ENCODE data around the gene C7orf57.

C7orf57 gene

DNA sequence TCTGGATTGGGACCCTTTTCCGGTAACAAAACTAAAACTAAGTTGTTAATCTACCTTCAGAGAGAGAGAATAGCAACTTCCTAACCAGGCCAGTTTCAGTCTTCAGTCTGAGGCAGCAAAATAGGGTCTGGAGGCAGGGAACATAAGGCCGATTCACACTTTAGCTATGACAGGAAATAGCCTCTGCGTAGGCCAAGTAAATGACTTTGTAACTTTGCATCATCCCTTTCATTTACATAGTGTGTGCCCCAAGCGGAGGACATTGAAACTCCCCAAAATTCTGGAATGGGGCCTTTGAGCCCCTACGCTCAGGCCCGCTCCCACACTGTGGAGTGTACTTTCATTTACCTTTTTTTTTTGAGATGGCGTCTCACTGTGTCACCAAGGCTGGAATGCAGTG lies 52.0 kb downstream of the C7orf57 start:
- no peak for DNase-seq

DNA sequence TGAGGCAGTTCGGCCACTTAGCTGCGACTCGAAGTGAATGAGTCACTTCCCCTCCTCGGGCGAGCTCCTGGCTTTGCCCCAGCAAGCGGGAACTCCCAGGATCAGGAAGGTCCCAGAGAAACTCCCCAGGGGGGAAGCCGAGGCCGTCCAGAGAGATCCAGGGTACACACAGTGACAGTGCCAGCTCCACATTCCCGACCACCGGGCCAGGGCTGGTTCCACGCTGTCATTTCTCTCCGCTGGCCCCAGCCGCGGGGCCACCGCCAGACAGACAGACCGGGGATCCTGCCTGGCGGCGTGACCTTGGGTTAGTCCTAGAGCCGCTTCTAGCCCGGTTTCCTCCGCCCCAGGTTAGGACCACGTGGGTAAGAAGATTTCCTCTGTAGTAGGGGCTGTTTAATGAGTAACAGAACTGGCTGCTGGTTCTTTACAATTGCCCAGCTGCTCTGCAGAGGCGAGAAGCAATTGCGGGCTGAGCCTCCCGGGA lies 53.3 kb downstream of the C7orf57 start:
- DNase-seq: peak; percentile 73

GRCh38 chr7:48089046-48090003 lies 54.0 kb downstream of the C7orf57 start, which contains the start of gene UPP1:
TSS of gene UPP1 (plus strand) at chr7:48089265. CDS start at chr7:48094784, 5,519 bp downstream.
- peak; percentile 73 for DNase-seq

- DNase-seq: peak; percentile 53
These were observed 54.9 kb downstream of the C7orf57 start for GRCh38 chr7:48090095-48090805.

- DNase-seq: no peak
These were observed 56.4 kb downstream of the C7orf57 start for GRCh38 chr7:48091506-48092433.

DNA sequence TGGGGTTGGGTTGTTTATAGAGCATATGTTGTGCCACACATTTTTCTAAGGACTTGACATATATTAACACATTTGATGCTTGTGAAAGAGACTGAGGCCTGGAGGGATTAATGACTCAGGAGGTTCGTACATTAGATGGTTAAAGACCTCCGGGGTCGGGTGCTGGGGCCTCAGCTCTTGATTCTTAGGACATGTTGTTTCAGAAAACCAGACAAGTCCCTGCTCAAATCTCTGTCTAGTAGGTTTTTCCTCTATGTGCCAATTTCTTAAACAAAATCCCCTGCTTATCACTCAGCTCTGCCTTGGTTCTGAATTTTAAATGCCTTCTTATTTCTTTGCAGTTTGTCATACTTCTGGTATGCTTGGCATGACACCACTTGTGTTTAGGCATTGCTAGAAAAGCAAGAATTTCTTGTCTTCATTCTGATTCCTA lies 59.5 kb downstream of the C7orf57 start:
- no peak for DNase-seq

DNA sequence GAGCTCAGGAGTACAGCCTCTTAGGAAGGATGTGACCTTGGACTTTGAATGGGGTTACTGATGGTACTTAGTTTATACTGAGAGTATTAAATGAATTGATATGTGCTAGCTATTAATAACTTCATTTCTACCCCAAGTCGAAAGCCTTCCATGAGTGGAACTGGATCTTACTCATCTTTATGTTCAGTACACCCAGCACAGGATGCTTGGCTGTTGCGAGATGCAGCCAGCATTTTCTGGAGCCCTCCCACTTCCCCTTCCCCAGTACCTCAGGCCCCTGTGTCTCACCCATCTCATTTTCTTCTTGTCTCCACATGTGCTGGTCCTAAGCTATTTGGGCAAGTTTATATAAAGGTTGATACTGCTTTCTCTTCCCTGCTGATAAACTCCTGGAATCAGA lies 60.9 kb downstream of the C7orf57 start:
- no peak for DNase-seq

DNA sequence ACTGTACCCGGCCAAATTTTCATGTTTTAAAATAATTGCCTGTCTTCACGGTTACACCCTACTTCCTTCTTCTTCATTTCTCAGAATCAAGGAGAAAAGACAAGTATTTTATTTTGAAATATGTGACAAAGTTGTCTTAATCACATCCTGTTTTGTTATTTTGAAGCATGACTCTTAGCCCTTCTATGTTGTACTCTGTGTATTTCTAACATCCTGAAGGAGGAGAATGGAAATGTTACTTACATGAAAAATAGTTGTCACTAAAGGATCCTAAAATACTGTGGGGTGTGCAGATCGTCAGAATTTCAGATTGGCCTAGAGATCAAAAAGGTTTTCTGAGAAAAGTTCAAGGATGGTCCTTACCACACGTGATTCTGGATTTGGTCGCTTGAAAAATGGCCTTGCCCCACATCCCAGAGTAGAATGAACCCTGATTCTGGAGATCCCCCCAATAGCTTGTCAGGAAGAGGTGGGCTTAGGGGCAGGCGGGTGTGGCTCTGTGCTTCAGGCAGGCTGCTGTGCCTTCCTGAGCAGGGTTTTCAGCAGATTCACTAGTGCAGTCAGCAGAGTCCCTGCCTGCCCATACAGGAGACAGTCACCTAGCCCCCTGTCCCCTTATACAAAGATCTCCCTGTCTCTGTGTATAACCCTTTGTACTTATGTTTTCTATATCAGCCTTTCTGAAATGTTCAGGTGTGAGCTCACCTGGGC lies 62.3 kb downstream of the C7orf57 start:
- DNase-seq: no peak

- DNase-seq: no peak
These were observed 63.5 kb downstream of the C7orf57 start for GRCh38 chr7:48098846-48099245.

- no peak for DNase-seq
These were observed 64.4 kb downstream of the C7orf57 start for GRCh38 chr7:48099781-48100180.

DNA sequence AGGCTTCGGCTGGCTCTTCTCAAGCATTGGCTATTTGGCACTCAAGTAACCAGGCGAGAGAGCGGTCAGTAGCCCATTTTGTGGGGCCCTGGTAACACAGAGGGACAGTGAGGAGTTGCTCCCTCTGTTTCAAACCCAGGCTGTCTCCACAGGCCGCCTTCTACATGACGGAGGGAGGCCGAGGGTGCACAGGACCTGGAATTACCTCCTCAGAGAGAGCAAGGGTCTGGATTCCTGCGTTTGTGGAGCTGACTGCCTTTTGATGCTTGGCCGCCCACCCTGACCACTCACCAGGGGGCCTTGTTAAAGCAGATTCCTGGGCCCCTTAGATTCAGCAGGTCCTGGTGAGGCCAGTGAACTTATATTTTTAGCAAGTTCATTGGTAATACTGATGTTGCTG lies 66.0 kb downstream of the C7orf57 start:
- no peak for DNase-seq

DNA sequence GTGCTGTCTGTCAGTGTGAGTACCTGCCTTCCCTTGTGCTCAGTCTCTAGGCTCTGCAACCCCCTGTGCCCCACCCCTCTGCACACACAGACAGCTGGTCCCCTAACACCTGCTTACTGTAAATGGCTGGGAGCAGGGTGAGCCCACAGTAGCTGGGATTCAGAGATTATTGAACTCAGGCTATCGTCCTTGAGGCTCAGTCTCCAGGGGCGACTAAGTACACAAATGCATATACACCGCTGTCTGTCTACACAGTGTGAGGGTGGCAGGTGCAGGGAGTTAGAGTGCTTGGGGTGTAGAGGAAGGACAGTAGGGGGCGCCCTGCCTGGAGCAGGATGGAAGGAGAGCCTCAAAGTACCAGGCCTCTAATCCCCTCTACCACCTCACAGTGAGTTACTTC lies 66.6 kb downstream of the C7orf57 start:
- no peak for DNase-seq

GRCh38 chr7:48102530-48102929 lies 67.2 kb downstream of the C7orf57 start:
- DNase-seq: no peak

DNA sequence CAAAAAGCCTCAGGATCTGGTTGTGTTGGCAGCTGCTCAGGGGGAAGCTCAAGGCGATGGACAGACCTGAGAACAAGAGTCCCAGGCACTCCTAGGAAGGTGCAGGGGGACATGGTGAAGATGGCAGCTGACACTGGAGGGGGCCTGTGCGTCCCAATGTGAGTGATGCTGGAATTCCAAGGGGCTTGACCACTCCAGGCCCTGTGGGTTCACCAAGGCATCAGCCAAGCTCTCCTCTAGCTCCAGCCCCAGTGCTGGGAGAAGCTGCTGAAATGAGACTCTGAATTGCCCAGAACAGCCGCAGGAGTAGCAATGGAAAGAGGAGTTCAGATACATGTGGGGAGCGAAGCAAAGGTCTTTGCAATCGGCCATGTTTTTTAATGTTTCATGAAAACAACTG lies 69.7 kb downstream of the C7orf57 start:
- no peak for DNase-seq

DNA sequence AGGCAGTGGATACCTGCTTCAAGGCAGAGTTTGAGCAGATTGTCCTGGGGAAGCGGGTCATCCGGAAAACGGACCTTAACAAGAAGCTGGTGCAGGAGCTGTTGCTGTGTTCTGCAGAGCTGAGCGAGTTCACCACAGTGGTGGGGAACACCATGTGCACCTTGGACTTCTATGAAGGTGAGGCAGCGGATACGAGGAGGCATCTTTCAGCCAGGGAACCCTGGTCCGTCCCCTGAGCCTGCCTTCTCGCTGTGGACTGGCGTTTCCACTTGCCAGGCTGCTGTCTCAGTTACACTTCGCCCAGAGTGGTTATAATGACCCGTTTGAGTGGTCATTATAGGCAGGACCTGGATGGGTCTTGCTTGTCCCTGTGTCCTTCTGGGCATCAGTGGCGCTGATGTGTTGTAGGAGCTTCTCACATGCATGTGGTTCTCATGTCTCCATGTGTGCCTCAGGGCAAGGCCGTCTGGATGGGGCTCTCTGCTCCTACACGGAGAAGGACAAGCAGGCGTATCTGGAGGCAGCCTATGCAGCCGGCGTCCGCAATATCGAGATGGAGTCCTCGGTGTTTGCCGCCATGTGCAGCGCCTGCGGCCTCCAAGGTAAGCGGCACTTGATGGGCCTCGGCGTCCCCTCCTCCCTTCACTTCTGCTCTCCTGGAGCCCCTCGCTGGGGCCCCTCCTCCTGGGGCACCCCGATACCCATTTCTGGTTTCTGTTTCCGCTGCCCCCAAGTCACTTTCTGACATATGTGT lies 71.7 kb downstream of the C7orf57 start:
- no peak for DNase-seq

DNA sequence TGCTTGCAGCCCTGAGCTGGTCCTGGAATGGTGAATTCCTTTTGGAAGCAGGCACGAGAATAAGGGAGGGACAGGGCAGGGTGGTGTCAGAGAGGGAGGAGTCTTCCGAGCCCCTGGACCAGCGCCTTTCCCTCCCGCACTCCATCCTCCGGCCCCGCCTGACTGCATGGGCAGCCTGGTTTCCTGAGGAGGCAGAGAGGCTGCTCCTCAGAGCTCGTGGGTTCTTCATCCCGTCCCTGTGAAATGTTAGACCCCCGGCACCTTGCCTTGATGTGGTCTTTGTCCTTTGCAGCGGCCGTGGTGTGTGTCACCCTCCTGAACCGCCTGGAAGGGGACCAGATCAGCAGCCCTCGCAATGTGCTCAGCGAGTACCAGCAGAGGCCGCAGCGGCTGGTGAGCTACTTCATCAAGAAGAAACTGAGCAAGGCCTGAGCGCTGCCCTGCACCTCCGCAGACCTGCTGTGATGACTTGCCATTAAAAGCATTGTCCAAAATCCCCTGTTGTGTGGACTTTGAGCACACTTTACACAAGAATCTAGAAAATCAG lies 72.7 kb downstream of the C7orf57 start:
- no peak for DNase-seq

- no peak for DNase-seq
These were observed 73.9 kb downstream of the C7orf57 start for GRCh38 chr7:48108959-48109847.

DNA sequence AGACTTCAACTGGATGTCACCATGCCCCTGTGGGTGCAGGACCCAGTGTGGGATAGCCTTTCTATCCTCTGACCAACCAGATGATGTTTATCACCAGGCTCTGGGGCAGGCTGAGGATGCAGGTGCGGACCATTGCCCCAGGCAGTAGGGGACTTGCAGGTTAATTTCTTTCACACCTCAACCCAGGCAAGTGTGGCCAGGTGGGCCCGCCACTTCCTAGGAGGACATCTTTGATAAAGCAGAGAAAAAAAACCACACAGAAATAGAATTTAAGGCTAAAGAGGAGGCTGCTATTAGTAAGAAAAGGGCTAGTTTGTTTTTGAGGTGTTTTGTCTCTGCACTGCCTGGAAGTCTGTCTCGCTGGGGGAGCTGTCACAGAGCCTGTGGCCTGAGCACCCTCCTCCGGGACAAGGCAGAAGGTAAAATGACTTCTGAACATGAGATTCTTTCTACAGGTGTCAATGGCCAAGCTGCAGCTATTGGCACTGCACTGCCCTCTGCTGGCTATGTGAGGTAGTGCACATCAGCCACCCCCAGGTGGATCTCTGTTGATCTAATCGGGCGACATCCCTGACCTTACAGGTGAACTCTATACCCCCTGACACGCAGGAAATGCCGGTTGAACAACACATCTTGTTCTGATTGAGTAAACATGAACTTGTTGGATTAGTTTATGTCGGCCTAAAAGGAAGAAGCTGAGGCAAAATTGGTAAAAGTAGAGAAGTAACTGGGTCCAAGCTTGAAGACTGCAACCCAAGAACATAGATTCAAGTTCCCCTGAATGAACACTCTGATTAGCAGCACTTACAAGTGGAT lies 74.7 kb downstream of the C7orf57 start:
- peak; percentile 78 for DNase-seq

- no peak for DNase-seq
These were observed 75.5 kb downstream of the C7orf57 start for GRCh38 chr7:48110868-48111267.

Data from right forelimb (tissue), 1 donor.